GM15510 (cell line): ENCODE data around the gene SLC26A2.
A peak's percentile ranks its signal among the peaks of the same experiment; 100 is the strongest.

Experiments
- POLR2A ChIP-seq: IDR thresholded peaks from 3 replicates; pipeline ENCODE4 v1.6.1; 2011; ENCODE audit warnings: borderline replicate concordance; ENCODE audit not compliant: insufficient read length; ENCODE audit errors: extremely low read depth

Gene SLC26A2

DNA sequence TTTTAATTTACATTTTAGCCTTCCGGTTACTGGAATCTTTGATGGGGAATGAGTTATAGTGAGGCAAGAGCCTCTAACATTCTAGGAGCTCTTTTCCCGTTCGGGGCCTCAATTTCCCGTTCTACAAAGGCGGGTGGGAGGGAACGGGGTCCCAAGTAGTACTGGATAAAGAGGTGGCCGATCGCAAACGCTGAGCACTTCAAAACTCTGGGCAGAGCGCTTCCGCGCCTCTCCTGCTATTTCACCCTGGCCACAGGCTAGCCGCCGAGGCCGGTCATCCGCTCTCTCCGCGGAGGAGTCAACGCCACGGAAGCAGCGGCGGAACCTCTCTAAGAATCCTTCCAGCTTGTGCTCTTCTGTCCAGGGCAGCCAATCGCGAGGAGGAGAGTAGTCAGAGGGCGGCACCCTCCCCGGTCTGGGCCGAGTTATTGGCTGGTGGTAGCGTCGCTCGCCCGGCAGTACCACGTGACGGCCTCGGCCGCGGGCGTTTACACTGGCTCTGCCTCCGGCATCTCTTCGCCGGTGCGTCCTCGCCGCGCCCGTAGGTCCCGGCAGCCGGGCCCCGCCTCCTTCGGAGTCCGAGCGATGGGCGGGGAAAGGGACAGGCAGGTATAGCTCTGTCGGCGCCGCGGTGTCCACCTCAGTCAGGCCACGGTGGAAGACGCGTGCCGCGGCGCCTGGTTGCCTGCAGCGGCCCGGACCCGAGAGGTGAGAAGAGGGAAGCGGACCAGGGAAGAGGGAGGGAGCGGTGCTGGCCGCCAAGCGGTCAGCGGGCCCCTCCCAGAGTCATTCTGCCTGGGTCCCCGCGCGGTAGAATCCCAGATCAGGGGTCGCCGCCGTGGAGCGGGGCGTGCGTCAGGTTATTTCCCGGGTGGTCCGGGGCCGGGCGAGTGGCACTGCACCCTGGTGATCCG is at the start of gene SLC26A2:
Gene SLC26A2, plus strand, starts transcription at position 487 of the 914 bp plus-strand sequence. CDS start 16,895 bp downstream, outside the sequence.
- TF ChIP-seq POLR2A = peak; percentile 95

DNA sequence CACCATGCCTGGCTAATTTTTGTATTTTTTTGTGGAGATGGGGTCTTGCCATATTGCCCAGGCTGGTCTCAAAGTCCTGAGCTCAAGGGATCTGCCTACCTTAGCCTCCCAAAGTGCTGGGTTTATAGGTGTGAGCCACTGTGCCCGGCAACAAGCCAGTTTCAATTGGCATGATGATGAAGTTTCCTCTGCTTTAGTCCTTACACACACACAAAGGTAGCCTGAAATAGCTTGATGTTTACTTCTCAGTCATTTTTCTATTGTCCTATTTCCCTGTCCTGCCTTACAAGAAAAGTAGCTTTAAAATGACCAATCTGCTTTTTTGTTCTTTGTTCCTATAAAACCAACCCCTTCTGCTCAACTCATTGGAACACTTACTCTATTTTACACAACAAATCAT is 49.5 kb upstream of the SLC26A2 start:
- TF ChIP-seq POLR2A = no peak

DNA sequence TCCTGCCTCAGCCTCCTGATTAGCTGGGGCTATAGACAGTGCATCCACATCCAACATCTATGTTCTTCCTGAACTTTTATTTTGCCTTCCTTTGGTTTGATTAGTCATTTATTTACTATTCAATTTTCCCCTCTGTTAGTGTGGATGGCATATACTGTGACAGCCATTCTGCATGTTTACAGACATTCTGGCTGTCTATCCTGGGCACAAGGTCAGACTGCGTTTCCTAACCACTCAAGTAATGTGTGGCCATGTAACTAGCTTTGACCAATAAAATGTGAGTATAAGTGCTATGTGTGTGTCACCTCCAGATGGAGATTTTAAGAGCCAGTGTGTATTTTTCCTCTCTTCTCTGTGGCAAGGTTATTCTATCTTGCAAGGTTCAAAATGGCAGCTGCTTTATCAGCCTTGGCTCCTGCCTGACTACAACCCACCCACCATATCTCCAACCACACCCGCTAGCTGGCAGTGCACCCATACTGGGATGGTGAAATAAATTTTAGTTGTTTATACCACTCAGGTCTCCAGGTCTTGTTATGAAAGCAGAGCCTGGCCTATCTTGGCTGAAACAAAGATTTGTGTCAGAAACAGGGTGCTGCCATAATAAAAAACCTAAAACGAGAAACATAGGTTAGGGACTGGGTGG is 48.2 kb upstream of the SLC26A2 start:
- TF ChIP-seq POLR2A = no peak

DNA sequence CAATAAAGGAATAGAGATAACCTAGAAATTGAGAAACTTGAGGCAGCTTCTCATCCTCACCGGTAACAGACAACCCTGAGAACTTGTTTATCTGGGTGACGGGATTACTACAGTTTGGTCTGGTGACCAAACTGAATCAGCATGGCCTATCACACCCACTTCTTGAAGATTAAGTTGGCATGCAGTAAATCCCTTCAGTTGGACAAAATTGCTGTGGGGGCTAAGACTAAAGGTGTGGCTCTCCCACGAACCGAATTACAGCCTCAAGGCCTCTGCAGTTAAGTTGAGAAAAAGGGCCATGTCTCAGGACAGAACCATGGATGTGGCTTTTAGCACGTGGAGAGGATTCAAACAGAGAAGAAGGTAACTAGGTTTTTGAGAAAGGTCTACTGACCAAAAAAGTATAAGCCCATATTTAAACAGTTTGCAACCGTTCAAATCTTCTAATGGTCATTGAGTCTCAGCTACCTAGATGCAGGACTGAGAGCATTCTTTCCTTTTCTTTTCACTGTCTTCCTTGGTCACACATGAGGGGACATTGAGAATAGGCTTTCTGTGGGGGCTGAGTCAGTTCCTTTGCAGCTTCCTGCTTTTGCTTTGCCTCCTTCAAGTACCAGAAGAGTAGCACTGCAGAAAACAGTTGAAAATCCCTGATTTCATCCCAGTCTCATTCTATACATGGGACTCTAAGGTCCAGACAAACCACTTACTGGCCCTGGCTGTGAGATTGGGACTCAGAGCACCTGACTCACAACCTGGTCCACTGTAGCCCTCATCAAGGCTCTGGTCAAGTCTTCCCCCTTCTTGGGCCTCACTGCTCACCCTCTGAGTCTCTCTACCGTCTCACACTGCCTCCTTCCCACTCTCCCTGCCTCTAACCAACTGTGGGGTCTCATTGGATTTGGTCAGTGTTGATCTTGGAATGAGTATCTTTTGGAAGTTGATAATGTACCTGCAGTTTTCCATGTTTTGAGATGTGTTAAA is 46.8 kb upstream of the SLC26A2 start:
- TF ChIP-seq POLR2A = no peak

DNA sequence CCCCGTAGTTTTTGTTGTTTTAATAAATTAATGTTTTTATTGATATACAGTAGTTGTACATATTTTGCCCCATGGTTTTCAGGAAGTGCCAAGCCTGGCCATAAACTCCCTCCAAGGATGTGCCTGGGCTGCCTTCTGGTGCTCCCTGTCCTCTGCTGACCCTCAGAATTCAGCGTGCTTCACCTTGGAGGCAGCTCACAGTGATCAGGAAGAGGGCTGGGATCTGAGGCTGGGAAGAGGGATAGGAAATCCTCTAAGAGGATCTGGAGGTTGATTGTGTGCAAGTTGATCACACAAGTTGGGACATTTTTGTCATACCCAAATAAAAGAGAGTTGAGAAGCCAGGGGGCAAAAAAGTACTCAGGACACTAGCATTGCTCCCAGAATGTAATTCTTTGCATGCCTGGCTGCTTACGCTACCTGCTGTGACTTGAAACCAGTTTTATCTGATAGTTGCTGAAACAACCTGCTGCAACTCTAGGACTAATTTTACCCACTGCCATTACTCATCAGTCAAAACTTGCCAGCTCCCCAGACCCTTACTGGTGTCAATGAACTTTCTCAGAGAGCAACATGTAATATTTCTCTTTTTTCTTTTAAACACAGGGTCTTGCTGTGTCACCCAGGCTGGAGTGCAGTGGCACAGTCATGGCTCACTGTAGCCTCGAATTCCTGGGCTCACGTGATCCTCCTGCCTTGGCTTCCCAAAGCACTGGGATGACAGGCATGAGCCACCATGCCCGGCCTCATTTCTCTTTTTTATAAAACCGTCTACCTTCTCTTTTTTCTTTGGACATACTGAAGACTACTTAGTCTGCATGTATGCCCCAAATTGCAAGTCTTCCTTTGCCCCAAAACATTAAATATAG is 44.9 kb upstream of the SLC26A2 start:
- TF ChIP-seq POLR2A = no peak

DNA sequence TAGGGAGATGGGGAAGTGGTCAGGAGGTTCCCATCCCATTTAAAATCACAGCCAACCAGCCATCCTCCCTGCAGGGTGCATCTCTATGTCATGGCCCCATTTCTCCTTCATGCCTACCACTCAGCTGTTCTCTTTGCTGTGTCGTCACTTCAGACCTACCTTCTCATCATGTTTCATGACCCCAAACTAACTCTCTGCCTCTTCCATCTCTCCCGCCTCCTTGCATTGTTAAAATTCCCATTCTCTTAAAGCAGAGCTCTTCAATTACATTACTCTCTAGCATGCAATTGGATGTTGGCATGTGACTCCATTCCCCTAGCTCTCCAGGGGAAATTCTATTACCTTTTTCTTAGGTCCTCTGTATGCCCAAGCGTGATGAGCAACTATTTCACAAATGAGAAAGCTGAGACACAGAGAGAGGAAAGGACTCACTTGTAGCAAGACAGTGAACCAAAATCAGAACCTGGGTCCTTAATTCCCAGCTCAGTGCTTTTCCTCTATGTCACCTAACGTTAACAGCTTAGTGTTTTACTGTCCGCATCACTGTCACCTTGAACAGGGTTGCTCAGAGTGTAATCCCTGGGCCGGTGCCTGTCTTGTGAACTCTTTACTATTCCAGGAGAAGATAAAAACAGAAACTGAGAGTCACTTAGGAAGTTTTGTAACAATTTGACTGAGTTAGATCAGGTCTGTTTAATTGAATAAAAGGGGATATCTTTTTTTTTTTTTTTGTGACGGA is 44.1 kb upstream of the SLC26A2 start:
- no peak for TF ChIP-seq POLR2A

DNA sequence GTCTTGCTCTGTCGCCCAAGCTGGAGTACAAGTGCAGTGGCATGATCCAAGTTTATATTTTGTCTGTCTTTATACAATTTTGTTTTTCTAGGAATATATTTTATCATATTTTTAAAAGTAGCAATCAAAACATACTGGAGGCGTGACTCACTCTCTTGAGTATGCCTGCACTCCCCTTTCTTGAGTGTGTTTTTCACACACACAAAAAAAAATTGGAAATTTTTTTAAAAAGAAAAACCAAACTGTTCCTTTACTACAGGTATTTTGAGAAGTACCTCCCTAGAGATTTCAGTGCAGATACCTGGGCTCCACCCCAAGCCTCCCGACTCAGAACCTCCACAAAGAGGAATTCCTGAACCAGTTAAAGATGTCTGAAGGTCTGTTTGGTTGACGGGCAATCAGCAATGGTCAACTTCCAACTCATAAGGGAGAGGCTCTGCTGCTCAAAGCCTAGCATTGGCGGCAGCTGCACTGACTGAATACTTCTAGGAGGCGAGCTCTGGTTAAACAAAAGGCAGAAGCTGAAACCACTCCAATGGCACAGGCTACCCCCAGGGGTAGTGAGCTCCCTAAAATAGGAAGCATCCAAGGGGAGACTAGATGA is 43.4 kb upstream of the SLC26A2 start:
- no peak for TF ChIP-seq POLR2A

DNA sequence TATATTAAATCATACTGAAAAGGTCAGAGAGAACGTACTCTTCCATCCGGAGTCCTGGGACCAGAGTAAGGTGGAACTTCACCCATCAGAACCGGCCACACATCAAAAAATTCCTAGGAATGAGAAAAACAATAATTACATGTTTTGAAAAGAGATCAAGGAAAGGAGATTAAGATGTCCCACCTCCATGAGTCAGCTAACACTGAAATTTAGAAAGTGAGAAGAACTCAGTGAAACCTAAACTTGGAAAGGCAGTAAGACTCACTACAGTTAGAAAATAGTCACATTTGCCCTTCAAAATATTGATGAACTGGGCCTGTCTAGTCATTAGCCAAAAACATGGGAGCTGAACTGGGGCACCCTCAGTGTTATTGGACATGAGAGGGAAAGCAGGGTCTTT is 39.0 kb upstream of the SLC26A2 start:
- TF ChIP-seq POLR2A = no peak

DNA sequence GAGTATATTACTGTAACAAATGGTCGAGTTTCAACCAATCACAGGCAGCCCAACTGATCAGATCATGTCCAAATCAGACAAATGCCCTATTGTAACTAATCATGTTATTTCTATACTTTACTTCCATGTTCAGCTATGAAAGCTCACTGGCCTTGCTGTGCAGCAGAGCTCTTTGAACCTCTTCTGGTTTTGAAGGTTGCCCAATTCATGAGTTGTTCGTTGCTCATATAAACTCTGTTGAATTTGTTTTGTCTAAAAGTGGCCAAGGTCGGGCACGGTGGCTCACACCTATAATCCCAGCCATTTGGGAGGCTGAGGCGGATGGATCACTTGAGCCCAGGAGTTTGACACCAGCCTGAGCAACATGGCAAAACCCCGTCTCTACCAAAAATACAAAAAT is 37.6 kb upstream of the SLC26A2 start:
- no peak for TF ChIP-seq POLR2A

DNA sequence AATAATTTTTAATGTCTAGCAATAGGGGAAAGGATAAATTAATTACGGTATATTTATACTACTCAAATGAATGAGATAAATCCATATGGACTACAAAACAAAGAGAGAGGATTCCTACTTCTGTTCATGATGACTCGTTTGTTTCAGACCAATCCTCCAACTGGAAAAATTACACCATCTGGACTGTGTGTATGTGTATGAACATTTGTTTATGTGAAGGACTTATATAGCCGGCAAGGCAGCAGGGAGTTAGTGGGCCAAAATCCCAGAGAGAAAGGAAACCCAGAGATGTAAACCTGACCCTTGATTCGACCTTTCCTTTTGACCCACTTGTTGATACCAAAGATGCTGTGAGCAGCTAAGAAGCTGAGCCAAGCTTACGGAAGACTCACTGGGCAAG is 36.1 kb upstream of the SLC26A2 start:
- no peak for TF ChIP-seq POLR2A

DNA sequence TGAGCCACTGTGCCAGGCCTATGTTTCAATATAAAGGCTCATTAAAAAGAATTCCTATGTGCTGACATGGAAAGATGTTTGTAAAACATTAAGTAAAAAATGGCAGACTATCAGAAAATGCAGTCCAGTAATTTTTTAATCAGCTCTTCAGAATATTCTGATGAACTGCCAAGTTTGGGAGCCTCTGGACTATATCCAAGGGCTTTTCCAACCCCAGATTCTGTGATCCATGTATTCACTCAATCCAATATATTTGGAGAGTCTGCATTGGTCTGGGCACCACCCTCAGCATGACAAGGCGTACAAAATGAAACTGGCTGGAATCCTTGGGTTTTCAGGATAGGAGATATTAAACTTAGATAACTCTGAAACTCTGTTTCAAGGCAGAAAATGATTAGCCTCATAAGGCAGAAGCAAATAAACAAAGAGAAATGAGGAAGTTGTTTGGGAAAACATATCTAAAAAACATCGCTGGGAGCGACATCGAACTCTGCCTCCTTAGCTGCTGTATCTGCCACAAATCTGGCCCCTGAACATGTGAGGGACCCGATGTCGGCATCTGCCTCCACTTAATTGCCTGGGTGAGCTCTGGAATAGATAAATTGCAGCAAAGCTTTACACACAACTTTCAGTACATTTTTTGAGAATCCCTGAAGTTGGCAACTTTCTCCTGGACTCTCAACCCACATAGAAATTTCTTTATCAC is 30.4 kb upstream of the SLC26A2 start:
- TF ChIP-seq POLR2A = no peak
